ENCODE results near the gene UBA52.
"Not testable (repeated sequence)": the region's sequence is repeated elsewhere in the genome, so short reads cannot be mapped to it uniquely, and the experiment has no call there.

Gene UBA52

GRCh38 chr19:18593367-18594095 is 21.9 kb downstream of the UBA52 start:
- no peak for DNase-seq (ENCODE audit: low read depth in 3 of 3)

- DNase-seq (ENCODE audit: low read depth in 3 of 3): peak; percentile 41 to 71 (median 52)
Measured at GRCh38 chr19:18594096-18594823, 22.6 kb downstream of the UBA52 start.

- DNase-seq (ENCODE audit: low read depth in 3 of 3): no peak
Measured at GRCh38 chr19:18594824-18595373, 23.2 kb downstream of the UBA52 start.

- no peak for DNase-seq (ENCODE audit: low read depth in 3 of 3)
Measured at GRCh38 chr19:18595475-18595874, 23.8 kb downstream of the UBA52 start.

GRCh38 chr19:18596752-18597157 is 25.1 kb downstream of the UBA52 start:
- DNase-seq (ENCODE audit: low read depth in 3 of 3): no peak

GRCh38 chr19:18597809-18598660 is 26.4 kb downstream of the UBA52 start:
- DNase-seq (ENCODE audit: low read depth in 3 of 3): no peak

GRCh38 chr19:18599485-18599884 is 27.8 kb downstream of the UBA52 start:
- DNase-seq (ENCODE audit: low read depth in 3 of 3): no peak

GRCh38 chr19:18600692-18601397 is 29.2 kb downstream of the UBA52 start:
- DNase-seq (ENCODE audit: low read depth in 3 of 3): not testable (repeated sequence)

- no peak for DNase-seq (ENCODE audit: low read depth in 3 of 3)
Measured at GRCh38 chr19:18601875-18602274, 30.2 kb downstream of the UBA52 start.

GRCh38 chr19:18603255-18603957 is 31.7 kb downstream of the UBA52 start:
- DNase-seq (ENCODE audit: low read depth in 3 of 3): no peak

- DNase-seq (ENCODE audit: low read depth in 3 of 3): no peak
Measured at GRCh38 chr19:18603958-18604819, 32.5 kb downstream of the UBA52 start.

GRCh38 chr19:18604820-18605159 is 33.1 kb downstream of the UBA52 start:
- DNase-seq (ENCODE audit: low read depth in 3 of 3): no peak

- DNase-seq (ENCODE audit: low read depth in 3 of 3): no peak
Measured at GRCh38 chr19:18605196-18605545, 33.5 kb downstream of the UBA52 start.

- no peak for DNase-seq (ENCODE audit: low read depth in 3 of 3)
Measured at GRCh38 chr19:18605546-18606280, 34.1 kb downstream of the UBA52 start.

- DNase-seq (ENCODE audit: low read depth in 3 of 3): no peak
Measured at GRCh38 chr19:18606281-18607225, 34.9 kb downstream of the UBA52 start, which contains the start of gene CRLF1. Gene CRLF1 (minus strand): TSS chr19:18606799. CDS start chr19:18606656, 143 bp downstream.

- DNase-seq (ENCODE audit: low read depth in 3 of 3): no peak
Measured at GRCh38 chr19:18607226-18608101, 35.8 kb downstream of the UBA52 start.
